ENCODE measurements around the gene WDR59.
"Not testable (repeated sequence)": the region's sequence is repeated elsewhere in the genome, so short reads cannot be mapped to it uniquely, and the experiment has no call there.

The WDR59 gene

GRCh38 chr16:74926805-74927204 is 58.1 kb downstream of the WDR59 start:
- peaks cover 55 to 94% (median 79%) of the 10 kb centered on the region in 11 experiments for H3K36me3 ChIP-seq
- no peaks in the 10 kb centered on the region for H3K9me3 ChIP-seq (replicated peaks in 1 of 11)
- no peak overlapping the region for H3K4me2 ChIP-seq
- H3K4me1 ChIP-seq, result no peaks in the 10 kb centered on the region
- H3K4me3 ChIP-seq, result no peak overlapping the region
- no peak overlapping the region for H3K9ac ChIP-seq
- H3K27ac ChIP-seq, result no peak overlapping the region
- TF ChIP-seq Cebpa-rat (IDR thresholded peaks at IDR 0.05), result no peak
- peaks cover 0 to 21% (median 0%) of the 10 kb centered on the region in 11 experiments; a peak in 5 of 22 replicates for H4K20me1 ChIP-seq
- peaks cover 0 to 11% (median 0%) of the 10 kb centered on the region in 11 experiments; a peak in 4 of 22 replicates for H3K27me3 ChIP-seq

DNA sequence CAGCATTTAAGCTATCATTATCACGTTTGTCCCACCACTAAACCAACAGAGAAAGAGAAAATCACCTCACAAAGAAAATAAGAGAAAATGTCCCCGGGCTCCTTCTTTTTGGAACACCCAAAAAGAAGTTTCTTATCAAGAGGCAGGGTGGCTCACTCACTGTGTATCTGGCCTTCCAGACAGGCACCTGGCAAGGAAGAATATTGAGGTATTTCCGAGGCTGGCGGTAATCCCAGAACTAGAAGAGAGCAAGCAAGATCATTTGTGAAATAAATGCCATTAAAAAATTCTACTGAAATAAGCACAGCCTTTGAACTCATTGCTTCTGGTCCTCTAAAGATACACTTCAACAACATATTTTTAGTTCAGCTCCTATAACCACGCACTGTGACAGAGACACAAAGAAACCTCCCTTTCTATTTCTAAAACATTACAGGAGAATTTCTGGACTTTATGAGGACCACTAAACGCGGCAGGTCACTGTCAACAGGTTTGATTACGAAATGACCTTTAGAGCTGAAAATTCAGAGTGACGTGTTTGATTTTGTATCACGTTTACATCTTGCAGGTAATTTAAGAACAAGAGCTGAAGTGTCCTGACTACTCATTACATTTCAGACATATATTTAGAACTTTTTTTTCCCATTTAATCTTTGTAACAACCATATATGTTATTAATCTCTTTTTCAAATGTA is 61.0 kb downstream of the WDR59 start:
- TF ChIP-seq Cebpa-rat (IDR thresholded peaks at IDR 0.05), result peak in 1 of 11 experiments; percentile 23; a peak in 1 of 22 replicates
- Histone ChIP-seq H3K4me1 (no peaks in the 10 kb centered on the region), H3K4me3 (no peak overlapping the region), H3K9ac (no peak overlapping the region), H3K4me2 (no peak overlapping the region), H4K20me1 (peaks cover 0 to 8% (median 0%) of the 10 kb centered on the region in 11 experiments; a peak in 1 of 22 replicates), H3K27me3 (no peaks in the 10 kb centered on the region; a peak in 1 of 22 replicates), H3K27ac (no peak overlapping the region), H3K9me3 (replicated peaks in 1 of 11) (no peaks in the 10 kb centered on the region), H3K36me3 (peaks cover 67 to 96% (median 82%) of the 10 kb centered on the region in 11 experiments)

DNA sequence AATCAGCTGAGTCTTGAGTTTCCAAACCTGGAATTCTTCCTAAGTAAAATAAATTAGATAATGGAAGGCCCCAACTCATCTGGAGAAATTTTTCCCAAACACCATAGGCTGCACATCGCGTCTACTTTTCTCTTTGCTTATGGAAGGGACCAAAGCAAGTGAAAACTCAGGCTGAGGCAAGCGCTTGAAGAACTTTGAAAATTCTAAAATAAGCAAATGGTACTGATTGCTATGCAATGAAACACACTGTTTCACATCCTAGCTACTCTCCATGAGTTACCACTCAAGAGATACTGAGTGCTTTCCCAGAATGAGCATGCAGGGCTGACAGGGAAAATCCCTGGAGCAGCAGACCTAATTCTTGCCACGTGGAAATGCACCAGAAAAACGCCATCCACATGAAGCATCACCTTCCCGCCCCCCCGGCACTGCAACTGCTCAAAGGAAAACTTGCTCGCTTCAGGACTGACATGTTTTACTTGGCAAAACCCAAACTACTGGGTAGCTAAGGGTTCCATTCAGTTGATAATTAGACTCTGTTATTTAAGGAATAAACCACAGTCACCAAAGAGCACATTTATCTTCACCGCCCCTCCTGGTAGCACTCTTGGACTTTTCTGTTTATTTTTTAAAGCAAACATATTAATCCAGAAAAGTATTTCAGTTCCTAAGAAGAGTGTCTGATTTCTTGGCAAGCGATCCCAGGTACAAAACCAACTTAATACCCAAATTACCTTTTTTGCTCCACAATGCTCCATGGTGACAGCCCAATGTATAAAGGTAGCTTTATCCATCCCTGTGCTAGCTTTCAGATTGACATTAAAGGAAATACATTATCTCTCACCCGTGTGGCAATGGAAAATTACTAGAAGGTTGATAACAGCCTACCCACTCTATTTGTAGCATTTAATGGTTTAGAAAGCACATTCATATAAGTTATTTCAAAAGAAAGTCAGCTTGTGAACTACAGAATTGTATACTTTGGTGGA is 62.5 kb downstream of the WDR59 start:
- H4K20me1 ChIP-seq, result peaks cover 0 to 7% (median 0%) of the 10 kb centered on the region in 11 experiments; a peak in 1 of 22 replicates
- H3K27me3 ChIP-seq, result no peaks in the 10 kb centered on the region
- H3K4me2 ChIP-seq, result no peak overlapping the region
- no peak overlapping the region for H3K9ac ChIP-seq
- no peaks in the 10 kb centered on the region for H3K9me3 ChIP-seq (replicated peaks in 1 of 11)
- no peak overlapping the region for H3K4me3 ChIP-seq
- peaks cover 72 to 98% (median 87%) of the 10 kb centered on the region in 11 experiments for H3K36me3 ChIP-seq
- no peak overlapping the region for H3K27ac ChIP-seq
- TF ChIP-seq Cebpa-rat (IDR thresholded peaks at IDR 0.05), result no peak
- H3K4me1 ChIP-seq, result no peaks in the 10 kb centered on the region

GRCh38 chr16:74921051-74921450 is 63.9 kb downstream of the WDR59 start:
- Histone ChIP-seq H3K4me2 (no peak overlapping the region), H3K27ac (no peak overlapping the region), H3K9me3 (replicated peaks in 1 of 11) (peaks cover 0 to 2% (median 0%) of the 10 kb centered on the region in 11 experiments; a peak in 4 of 22 replicates), H3K9ac (no peak overlapping the region), H3K27me3 (no peaks in the 10 kb centered on the region), H3K4me3 (no peak overlapping the region), H3K4me1 (no peaks in the 10 kb centered on the region), H4K20me1 (peaks cover 0 to 7% (median 0%) of the 10 kb centered on the region in 11 experiments; a peak in 1 of 22 replicates), H3K36me3 (peaks cover 86 to 98% (median 91%) of the 10 kb centered on the region in 11 experiments)
- no peak for TF ChIP-seq Cebpa-rat (IDR thresholded peaks at IDR 0.05)

GRCh38 chr16:74909665-74910064 is 75.3 kb downstream of the WDR59 start:
- H3K4me3 ChIP-seq, result no peak overlapping the region
- H3K9me3 ChIP-seq (replicated peaks in 1 of 11), result peaks cover 61 to 77% (median 67%) of the 10 kb centered on the region in 11 experiments
- no peak overlapping the region for H3K27ac ChIP-seq
- H3K9ac ChIP-seq, result no peak overlapping the region
- no peaks in the 10 kb centered on the region for H3K4me1 ChIP-seq
- H3K27me3 ChIP-seq, result no peaks in the 10 kb centered on the region
- H3K36me3 ChIP-seq, result peaks cover 84 to 99% (median 92%) of the 10 kb centered on the region in 11 experiments
- TF ChIP-seq Cebpa-rat (IDR thresholded peaks at IDR 0.05), result no peak
- no peaks in the 10 kb centered on the region for H4K20me1 ChIP-seq
- H3K4me2 ChIP-seq, result no peak overlapping the region

DNA sequence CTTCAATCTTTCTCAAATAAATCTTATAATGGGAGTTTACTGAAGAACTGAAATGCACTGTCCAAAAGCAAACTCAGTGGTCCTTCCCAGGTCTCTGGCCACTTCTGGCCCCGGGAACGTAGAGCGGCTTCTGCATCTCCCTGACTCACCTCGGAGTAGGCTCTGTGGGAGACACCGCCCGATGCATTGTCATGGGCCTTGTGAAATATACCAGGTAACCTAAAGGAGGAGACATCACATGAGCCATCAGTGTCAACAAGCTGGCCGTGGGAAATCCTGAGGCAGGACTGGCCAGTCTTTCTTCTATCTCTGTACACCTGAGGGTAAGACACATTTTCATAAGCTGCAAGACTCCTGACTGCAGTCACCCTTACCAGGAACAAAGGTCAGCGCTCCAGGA is 76.2 kb downstream of the WDR59 start:
- not testable (repeated sequence) for H3K27ac ChIP-seq, H3K9ac ChIP-seq, H3K4me2 ChIP-seq, H4K20me1 ChIP-seq, H3K4me3 ChIP-seq, H3K27me3 ChIP-seq, H3K4me1 ChIP-seq
- H3K9me3 ChIP-seq (replicated peaks in 1 of 11), result peaks cover 52 to 68% (median 58%) of the 10 kb centered on the region in 11 experiments
- peaks cover 78 to 99% (median 87%) of the 10 kb centered on the region in 11 experiments for H3K36me3 ChIP-seq

DNA sequence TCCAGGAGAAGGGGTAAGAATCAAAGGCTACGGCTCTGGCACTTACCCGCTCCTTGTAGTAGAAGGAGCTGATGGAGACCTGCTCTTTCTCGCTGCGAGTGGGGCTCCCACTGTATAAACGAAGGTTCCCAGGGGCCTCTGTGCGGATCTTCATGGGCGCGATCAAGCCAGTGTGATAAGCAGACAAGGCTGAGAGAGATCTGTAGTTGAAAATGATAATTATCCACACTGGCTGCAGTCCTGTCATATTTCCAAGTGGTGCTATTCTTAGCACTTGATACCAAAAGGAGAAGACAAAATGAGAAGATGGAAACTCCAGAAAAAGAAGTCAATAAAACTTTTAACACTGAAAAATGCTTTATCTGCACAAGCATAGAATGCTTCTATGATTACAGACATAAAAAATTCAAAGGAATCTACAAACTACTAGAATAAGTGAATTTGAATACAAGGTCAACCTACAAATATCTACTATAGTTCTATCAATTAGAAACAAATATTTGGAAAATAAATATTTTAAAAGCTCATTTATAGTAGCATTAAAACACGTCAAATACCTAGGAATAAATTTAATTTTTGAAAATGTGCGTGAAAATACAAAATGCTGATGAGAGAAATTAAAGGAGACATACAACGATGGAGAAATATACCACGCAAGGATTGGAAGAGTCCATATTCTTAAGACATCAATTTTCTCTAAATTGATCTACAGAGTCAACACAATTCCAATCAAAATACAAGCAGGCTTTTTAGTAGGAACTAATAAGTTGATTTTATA is 80.8 kb downstream of the WDR59 start:
- Histone ChIP-seq H3K9ac (no peak overlapping the region), H3K36me3 (peaks cover 75 to 96% (median 88%) of the 10 kb centered on the region in 11 experiments), H3K4me1 (no peaks in the 10 kb centered on the region), H3K4me2 (no peak overlapping the region), H3K27ac (no peak overlapping the region), H3K9me3 (replicated peaks in 1 of 11) (peaks cover 25 to 32% (median 27%) of the 10 kb centered on the region in 11 experiments), H3K27me3 (no peaks in the 10 kb centered on the region), H4K20me1 (no peaks in the 10 kb centered on the region), H3K4me3 (no peak overlapping the region)
- no peak for TF ChIP-seq Cebpa-rat (IDR thresholded peaks at IDR 0.05)

- Histone ChIP-seq H3K9me3 (replicated peaks in 1 of 11) (peaks cover 23 to 26% (median 25%) of the 10 kb centered on the region in 11 experiments), H3K4me1 (no peaks in the 10 kb centered on the region), H3K27me3 (no peaks in the 10 kb centered on the region), H3K36me3 (peaks cover 75 to 96% (median 87%) of the 10 kb centered on the region in 11 experiments), H3K4me2 (no peak overlapping the region), H3K4me3 (no peak overlapping the region), H3K27ac (no peak overlapping the region), H4K20me1 (no peaks in the 10 kb centered on the region), H3K9ac (no peak overlapping the region)
- TF ChIP-seq Cebpa-rat (IDR thresholded peaks at IDR 0.05), result no peak
These were observed 81.8 kb downstream of the WDR59 start for GRCh38 chr16:74903120-74903519.
